Epithelial cell of prostate (primary cell): ENCODE measurements around the gene RCAN3.
"Not testable (repeated sequence)": the region's sequence is repeated elsewhere in the genome, so short reads cannot be mapped to it uniquely, and the experiment has no call there.

ENCODE experiments used
- DNase-seq: peaks from one replicate; pipeline ENCODE4 v3.0.0-alpha.2; 2011; ENCODE audit warnings: low read depth, low spot score
- H3K27ac ChIP-seq: fragments of 450-650 bp; 2 replicates; pipeline ENCODE4 v1.5.1; 2017; ENCODE audit warnings: mild to moderate bottlenecking

The RCAN3 gene

DNA sequence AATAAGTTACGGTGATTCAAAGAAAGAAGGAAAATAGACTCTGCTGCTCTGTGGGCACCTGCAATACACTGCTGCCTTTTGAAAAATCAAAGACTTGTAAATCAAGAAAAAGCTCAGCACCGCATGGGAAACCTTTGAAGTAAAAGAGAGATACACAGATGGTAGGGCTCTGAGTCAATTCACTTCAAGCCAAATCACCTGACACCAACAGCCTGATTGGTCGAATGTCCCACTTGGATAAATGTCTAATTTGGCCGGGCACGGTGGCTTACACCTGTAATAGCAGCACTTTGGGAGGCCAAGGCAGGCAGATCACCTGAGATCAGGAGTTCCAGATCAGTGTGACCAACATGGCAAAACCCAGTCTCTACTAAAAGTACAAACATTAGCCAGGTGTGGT, 19.2 kb upstream of the RCAN3 start:
- no peak for DNase-seq
- no peak overlapping the region for H3K27ac ChIP-seq

- no peak for DNase-seq
- H3K27ac ChIP-seq = no peak overlapping the region
These were observed 18.4 kb upstream of the RCAN3 start for GRCh38 chr1:24484199-24484598.

DNA sequence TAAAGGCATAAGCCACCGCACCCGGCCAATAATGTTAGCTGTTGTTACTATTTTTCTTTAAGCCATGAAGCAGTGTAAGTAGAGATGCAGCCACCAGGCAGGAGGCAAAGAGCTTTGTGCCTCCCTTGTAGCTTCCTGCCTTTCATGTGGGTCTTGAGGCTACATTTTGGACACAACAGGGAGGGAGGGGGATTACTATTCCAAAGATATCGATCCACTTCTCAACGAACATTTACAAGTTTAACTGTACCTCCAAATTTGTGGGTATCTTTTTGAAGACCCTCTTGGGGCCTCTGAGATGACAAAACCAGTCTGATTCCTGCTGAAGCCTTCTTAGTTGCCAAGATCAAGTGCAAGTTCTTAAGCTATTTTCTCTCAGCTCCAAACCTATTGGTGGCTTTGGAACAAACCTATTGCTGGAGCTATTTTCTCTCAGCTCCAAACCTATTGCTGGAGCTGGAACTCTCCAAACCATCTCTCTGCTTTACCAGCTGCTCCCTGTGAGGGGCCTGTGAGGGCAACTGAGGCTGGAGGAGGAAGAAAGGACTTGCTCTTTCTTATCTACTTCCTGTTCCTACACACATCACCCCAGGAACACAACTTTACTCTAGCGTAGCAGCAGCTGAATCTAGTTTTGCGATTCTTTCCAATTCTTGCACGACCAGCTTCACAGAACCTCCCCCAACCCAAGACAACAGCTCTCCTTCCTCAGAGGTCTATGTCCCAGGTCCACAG, 16.1 kb upstream of the RCAN3 start:
- DNase-seq = no peak
- no peak overlapping the region for H3K27ac ChIP-seq

DNA sequence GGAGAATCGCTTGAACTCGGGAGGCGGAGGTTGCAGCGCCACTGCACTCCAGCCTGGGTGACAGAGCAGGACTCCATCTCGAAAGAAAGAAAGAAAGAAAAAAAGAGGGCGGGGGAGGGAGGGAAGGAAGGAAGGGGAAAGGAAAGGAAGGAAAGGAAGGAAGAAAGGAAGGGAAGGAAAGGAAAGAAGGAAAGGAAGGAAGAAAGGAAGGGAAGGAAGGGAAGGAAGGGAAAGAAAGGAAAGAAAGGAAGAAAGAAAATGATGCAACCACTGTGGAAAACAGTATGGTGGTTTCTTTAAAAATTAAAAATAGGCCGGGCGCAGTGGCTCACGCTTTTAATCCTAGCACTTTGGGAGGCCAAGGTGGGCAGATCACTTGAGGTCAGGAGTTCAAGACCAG, 15.2 kb upstream of the RCAN3 start:
- DNase-seq = no peak
- no peak overlapping the region for H3K27ac ChIP-seq

GRCh38 chr1:24488159-24488558, 14.5 kb upstream of the RCAN3 start:
- not testable (repeated sequence) for H3K27ac ChIP-seq
- DNase-seq = peak; percentile 22

DNA sequence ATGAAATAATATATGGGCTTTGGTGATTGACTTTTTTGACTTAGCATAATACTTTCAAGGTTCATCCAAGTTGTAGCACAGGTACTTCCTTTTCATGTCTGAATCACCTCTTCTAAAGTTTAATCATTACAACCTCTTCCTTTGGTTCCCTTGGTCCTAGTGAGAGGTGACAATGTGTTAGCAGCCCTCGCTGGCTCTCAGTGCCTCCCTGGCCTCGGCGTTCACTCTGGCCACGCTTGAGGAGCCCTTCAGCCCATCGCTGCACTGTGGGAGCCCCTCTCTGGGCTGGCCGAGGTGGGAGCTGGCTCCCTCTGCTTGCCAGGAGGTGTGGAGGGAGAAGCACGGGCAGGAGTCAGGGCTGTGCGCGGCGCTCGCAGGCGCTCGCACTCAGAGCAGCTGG, 13.0 kb upstream of the RCAN3 start:
- H3K27ac ChIP-seq = no peak overlapping the region
- DNase-seq = no peak

DNA sequence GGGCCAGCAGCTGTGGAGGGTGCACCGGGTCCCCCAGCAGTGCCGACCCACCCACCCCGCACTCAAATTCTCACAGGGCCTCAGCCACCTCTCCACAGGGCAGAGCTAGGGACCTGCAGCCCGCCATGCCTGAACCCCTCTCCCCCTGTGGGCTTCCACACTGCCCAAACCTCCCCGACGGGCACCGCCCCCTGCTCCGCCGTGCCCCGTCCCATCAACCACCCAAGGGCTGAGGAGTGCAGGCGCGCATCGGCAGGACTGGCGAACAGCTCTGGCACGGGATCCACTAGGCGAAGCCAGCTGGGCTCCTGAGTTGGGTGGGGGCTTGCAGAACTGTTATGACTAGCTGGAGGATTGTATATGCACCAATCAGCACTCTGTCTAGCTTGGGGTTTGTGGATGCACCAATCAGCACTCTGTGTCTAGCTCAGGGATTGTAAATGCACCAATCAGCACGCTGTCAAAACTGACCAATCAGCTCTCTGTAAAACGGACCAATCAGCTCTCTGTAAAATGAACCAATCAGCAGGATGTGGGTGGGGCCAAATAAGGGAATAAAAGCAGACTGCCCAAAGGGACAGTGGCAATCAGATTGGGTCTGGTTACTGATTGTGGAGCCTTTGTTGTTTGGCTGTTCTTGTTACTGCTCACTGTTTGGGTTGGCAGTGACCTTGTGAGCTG, 12.4 kb upstream of the RCAN3 start:
- no peak for DNase-seq
- H3K27ac ChIP-seq = no peak overlapping the region

DNA sequence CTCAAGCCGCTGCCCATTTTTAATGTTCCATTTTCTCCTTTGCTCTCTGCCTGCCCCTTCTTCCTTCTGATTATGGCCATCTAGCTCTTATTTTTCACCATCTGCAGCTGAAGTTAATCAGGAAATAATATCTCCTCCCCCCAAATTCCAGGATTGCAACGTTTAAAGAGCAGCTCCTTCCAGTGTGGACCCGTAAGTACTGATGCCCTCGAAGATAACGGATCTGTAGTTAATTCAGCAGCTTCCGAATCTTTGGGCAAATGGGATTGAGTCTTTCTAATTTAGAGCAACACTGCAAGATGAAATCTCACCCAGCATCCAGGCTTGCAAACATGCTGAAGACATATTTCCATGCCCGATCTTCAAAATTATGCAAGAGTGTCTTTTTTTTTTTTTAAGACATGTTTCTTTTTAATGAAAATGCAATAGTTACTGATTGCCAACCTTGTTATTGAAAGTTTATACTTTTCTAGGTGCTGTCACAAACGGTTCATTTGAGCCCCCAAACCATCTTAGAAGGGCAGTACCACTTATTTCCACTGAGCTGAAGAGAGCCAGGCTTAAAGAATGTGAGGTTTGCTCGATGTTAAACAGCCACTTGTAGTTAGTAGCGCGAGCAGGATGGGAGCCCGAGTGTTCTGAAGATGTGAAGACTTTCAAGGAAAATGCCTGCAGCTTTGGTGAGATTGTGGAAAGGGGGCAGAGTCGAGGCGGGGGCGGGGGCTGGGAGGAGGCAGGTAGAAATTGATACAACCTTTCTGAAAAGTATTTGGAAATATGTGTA, 10.9 kb upstream of the RCAN3 start:
- DNase-seq = no peak
- H3K27ac ChIP-seq = no peak overlapping the region

DNA sequence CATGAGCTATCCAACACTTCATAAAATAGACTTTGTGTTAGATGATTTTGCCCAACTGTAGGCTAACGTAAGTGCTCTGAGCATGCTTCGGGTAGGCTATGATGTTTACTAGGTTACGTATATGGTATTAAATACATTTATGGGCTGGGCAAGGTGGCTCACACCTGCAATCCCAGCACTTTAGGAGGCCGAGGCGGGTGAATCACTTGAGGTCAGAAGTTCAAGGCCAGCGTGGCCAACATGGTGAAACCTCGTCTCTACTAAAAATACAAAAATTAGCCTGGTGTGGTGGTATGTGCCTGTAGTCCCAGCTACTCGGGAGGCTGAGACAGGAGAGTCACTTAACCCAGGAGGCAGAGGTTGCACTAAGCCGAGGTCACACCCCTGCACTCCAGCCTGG, 9.7 kb upstream of the RCAN3 start:
- H3K27ac ChIP-seq, DNase-seq: not testable (repeated sequence)

GRCh38 chr1:24493785-24494184, 8.9 kb upstream of the RCAN3 start:
- no peak for DNase-seq
- H3K27ac ChIP-seq = no peak overlapping the region

GRCh38 chr1:24498589-24498988, 4.0 kb upstream of the RCAN3 start:
- H3K27ac ChIP-seq = no peak overlapping the region
- no peak for DNase-seq

GRCh38 chr1:24500448-24501048, 2.1 kb upstream of the RCAN3 start:
- no peak overlapping the region for H3K27ac ChIP-seq

DNA sequence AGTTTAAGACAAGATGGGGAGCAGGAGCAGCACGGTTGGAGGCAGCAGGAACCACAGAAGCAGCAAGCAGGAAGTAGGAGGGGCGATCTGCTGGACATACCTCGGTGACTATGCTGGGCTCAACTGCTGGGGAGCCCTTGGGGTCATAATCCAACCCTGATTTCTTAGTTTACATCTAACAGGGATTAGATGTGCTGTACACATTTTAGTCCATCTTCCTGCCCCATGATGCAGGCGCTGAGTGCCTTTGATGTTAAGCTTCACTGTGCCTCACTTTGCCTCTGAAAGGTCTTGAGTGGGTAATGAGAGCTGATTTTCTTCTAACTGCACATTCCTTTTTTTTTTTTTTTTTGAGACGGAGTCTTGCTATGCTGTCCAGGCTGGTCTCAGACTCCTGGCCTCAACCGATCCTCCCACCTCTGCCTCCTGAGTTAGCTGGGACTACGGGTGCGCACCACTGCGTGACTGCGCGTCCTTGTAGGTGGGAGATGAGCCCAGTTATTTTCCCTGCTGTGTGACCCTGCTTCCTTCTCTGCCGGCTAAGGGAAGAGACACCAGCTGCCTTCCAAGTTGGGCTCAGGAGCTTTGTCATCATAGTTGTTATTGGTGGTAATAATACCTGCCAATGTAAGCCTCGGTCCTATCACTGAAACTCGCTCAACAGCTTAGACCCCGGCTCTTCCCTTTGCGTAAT, 1.1 kb upstream of the RCAN3 start:
- H3K27ac ChIP-seq = peak overlapping the region; percentile 85
- DNase-seq = no peak

More at GRCh38 chr1:24500448-24501048, 2.1 kb upstream of the RCAN3 start:
- no peak for DNase-seq

- peak; percentile 50 for DNase-seq
- peak overlapping the region; percentile 85 for H3K27ac ChIP-seq
These were observed 449 bp upstream of the RCAN3 start for GRCh38 chr1:24502065-24502708.

GRCh38 chr1:24503059-24503751, 569 bp downstream of the RCAN3 start:
- DNase-seq = no peak
- H3K27ac ChIP-seq = peak overlapping the region; percentile 85

- DNase-seq = no peak
- peak overlapping the region; percentile 85 for H3K27ac ChIP-seq
These were observed 1.4 kb downstream of the RCAN3 start for GRCh38 chr1:24503870-24504523.

DNA sequence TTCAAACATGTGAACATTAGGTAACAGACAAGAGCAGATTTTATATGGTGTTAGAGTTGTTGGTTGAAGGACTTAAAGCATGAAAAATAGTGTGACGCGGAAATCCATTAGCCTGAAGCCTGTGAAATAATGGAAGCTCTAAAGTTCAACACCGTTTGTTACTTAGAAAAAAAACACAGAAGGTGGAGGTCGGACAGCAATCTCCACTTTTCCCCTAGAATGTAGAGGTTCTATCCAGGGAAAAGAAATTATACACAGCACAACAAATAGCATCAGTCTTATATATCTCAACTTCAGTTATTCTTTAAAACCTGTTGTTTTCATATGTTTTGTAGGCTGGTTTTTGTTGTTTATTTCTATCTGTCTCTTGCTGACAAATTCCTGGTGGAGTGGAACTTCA, 1.9 kb downstream of the RCAN3 start:
- DNase-seq = no peak
- H3K27ac ChIP-seq = no peak overlapping the region

DNA sequence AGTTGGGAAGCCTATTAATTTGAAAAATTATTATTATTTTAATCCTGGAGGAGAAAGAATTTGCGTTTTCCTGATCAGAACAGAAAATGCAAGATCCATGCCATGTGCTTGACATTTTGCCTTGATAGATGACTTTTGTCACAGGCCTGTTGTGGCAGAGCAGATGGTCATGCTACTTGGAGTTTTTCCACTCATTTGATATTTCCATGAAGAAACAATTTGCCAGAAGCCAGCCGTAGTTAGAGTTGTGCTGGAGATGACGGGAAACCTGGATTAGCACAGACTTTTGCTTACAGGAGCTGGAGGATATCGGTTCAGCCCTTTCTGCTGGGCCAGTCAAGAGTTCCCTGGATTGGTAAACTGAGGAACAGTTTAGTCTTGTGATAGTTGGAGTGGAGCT, 3.2 kb downstream of the RCAN3 start:
- H3K27ac ChIP-seq = no peak overlapping the region
- DNase-seq = no peak
